Endothelial cell (in vitro differentiated cells): ENCODE measurements around the gene ATP6V1F. TPM values are rescaled to one million over a fixed set of nuclear protein-coding genes. Genes with fewer than 3 reads are reported as not detected.

ENCODE experiments used
- DNase-seq: peaks from one replicate; pipeline ENCODE4 v3.0.0; 2021; ENCODE audit warnings: low spot score
- H3K27ac Mint-ChIP-seq: one replicate; pipeline ENCODE4 v1.8.0; 2021; ENCODE audit warnings: mixed read lengths, inconsistent platforms; ENCODE audit not compliant: unreplicated experiment
- H3K27me3 Mint-ChIP-seq: one replicate; pipeline ENCODE4 v1.8.0; 2021; ENCODE audit warnings: mild to moderate bottlenecking, moderate library complexity, mixed read lengths, inconsistent platforms; ENCODE audit not compliant: unreplicated experiment
- H3K36me3 Mint-ChIP-seq: one replicate; pipeline ENCODE4 v1.8.0; 2021; ENCODE audit warnings: mild to moderate bottlenecking, low read depth, mixed read lengths, inconsistent platforms; ENCODE audit not compliant: unreplicated experiment
- H3K4me1 Mint-ChIP-seq: one replicate; pipeline ENCODE4 v1.8.0; 2021; ENCODE audit warnings: mild to moderate bottlenecking, mixed read lengths, inconsistent platforms; ENCODE audit not compliant: unreplicated experiment
- H3K4me3 Mint-ChIP-seq: one replicate; pipeline ENCODE4 v1.8.0; 2021; ENCODE audit warnings: mild to moderate bottlenecking, mixed read lengths, inconsistent platforms; ENCODE audit not compliant: unreplicated experiment
- H3K9me3 Mint-ChIP-seq: one replicate; pipeline ENCODE4 v1.8.0; 2021; ENCODE audit warnings: mixed read lengths, inconsistent platforms; ENCODE audit not compliant: unreplicated experiment
- CTCF ChIP-seq: fragments of 200-600 bp; sonication (generic); IDR thresholded peaks from one replicate; pipeline ENCODE4 v1.5.0; 2021; ENCODE audit warnings: antibody characterized with exemption; ENCODE audit not compliant: unreplicated experiment
- long read RNA-seq: library from polyadenylated mRNA; unstranded; transcript quantifications from one replicate; pipeline ENCODE4 v2.0.0, GENCODE V29; 2020; ENCODE audit not compliant: unreplicated experiment
- total RNA-seq: library from RNA; stranded (reverse); fragmentation: NEBNext Ultra II Directional; extraction: Animal tissue kit (Norgen Biotek cat#: 25700); gene quantifications from one replicate; pipeline ENCODE4 v1.2.1, GENCODE V29; 2021; ENCODE audit not compliant: unreplicated experiment

ATP6V1F gene, protein sequence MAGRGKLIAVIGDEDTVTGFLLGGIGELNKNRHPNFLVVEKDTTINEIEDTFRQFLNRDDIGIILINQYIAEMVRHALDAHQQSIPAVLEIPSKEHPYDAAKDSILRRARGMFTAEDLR
- 132 TPM for total RNA-seq
- long read RNA-seq, transcript ATP6V1F-201 (2 exons, 704 nt): major isoform, 59 of 59 reads
- long read RNA-seq, partial matches to known transcripts: 0 of 59 reads
- long read RNA-seq, other reads (novel, unspliced or antisense): 0 of 59 reads

DNA sequence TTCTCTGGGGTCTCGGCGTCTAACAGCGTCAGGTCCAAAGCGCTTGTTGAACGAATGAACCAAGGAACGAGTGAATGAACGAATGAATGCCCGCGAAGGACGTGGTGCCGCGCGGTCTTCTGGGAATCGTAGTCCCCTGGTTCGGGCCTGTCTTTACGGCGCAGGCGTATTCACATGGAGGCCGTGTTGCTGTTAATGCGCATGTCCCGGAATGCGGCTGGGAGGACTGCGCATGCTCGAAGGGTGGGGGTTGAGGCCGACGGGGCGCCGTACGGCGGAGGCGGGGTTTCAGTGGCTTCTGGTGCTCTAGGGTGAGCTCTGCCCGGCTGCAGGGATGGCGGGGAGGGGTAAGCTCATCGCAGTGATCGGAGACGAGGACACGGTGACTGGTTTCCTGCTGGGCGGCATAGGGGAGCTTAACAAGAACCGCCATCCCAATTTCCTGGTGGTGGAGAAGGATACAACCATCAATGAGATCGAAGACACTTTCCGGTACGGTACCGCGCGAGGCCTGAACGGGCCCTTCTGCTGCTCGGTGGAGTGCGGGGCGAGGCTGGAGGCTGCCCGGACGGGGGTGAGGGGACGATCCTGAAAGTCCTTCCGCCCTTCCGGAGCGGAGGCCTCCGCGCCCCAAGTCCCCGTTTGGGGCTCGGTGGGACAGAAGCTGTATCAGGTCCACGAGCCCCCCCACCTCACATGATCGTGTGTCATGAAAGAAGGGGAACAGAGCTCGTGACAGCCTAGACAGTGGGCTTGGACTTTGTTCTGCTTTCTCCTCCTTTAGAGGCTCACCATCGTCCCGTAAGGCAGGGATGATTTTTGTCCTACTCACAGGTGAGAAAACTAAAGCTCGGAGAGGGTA lies at the start of gene ATP6V1F:
ATP6V1F (plus strand) TSS at position 286 of the 862 bp plus-strand sequence; CDS start at position 335, 49 bp downstream.
- H3K4me3 Mint-ChIP-seq: peak within 1 kb of the TSS; percentile 99
- peaks cover 9% of the 10 kb centered on the region for H3K4me1 Mint-ChIP-seq
- peak; percentile 100 for DNase-seq
- H3K36me3 Mint-ChIP-seq: peaks cover 18% of the 10 kb centered on the region
- H3K27ac Mint-ChIP-seq: peak within 1 kb of the TSS; percentile 87
- peaks cover 21% of the 10 kb centered on the region for H3K27me3 Mint-ChIP-seq
- no peak for TF ChIP-seq CTCF
- H3K9me3 Mint-ChIP-seq: no peaks in the 10 kb centered on the region

DNA sequence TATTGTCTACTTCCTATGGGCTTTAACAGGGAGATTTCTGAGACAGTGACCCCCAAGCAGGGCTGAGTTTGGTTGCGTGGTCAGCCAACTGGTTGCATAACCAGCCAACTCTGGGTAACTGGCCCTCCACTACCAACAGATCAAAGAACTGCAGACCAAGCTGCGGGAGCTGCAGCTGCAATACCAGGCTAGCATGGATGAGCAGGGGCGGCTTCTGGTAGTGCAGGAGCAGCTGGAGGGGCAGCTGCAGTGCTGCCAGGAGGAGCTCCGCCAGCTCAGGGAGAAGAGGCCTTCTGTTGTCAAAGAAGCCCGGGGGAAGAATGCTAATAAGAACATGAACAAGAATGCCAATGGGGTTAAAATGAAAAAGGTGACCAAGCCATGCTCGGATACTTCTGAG lies 48.2 kb upstream of the ATP6V1F start:
- H3K36me3 Mint-ChIP-seq: peaks cover 9% of the 10 kb centered on the region
- peaks cover 26% of the 10 kb centered on the region for H3K4me1 Mint-ChIP-seq
- peak overlapping the region; percentile 50 for H3K27ac Mint-ChIP-seq
- TF ChIP-seq CTCF: no peak
- H3K9me3 Mint-ChIP-seq: no peaks in the 10 kb centered on the region
- DNase-seq: no peak
- peaks cover 11% of the 10 kb centered on the region for H3K27me3 Mint-ChIP-seq
- no peak overlapping the region for H3K4me3 Mint-ChIP-seq

- Mint-ChIP-seq H3K36me3 (peaks cover 12% of the 10 kb centered on the region), H3K4me3 (peak overlapping the region; percentile 7), H3K27ac (no peak overlapping the region), H3K4me1 (peaks cover 29% of the 10 kb centered on the region), H3K9me3 (no peaks in the 10 kb centered on the region), H3K27me3 (peaks cover 11% of the 10 kb centered on the region)
- no peak for DNase-seq
- no peak for TF ChIP-seq CTCF
These were observed 47.2 kb upstream of the ATP6V1F start for GRCh38 chr7:128815289-128815942.

GRCh38 chr7:128818694-128819093 lies 44.0 kb upstream of the ATP6V1F start:
- Mint-ChIP-seq H3K27ac (peak overlapping the region; percentile 64), H3K9me3 (no peaks in the 10 kb centered on the region), H3K27me3 (peaks cover 11% of the 10 kb centered on the region), H3K4me1 (peaks cover 29% of the 10 kb centered on the region), H3K4me3 (no peak overlapping the region), H3K36me3 (peaks cover 14% of the 10 kb centered on the region)
- no peak for TF ChIP-seq CTCF
- no peak for DNase-seq
